ENCODE data around the gene TROAP. TPM values are rescaled to one million over a fixed set of nuclear protein-coding genes. Genes with fewer than 3 reads are reported as not detected.

The TROAP gene
- total RNA-seq, 4 donors from 2014 or later = 2.1 to 24.2 (median 6.7) TPM

- TF ChIP-seq POLR2A (IDR thresholded peaks at IDR 0.05) = no peak
- TF ChIP-seq, protein P1, sequence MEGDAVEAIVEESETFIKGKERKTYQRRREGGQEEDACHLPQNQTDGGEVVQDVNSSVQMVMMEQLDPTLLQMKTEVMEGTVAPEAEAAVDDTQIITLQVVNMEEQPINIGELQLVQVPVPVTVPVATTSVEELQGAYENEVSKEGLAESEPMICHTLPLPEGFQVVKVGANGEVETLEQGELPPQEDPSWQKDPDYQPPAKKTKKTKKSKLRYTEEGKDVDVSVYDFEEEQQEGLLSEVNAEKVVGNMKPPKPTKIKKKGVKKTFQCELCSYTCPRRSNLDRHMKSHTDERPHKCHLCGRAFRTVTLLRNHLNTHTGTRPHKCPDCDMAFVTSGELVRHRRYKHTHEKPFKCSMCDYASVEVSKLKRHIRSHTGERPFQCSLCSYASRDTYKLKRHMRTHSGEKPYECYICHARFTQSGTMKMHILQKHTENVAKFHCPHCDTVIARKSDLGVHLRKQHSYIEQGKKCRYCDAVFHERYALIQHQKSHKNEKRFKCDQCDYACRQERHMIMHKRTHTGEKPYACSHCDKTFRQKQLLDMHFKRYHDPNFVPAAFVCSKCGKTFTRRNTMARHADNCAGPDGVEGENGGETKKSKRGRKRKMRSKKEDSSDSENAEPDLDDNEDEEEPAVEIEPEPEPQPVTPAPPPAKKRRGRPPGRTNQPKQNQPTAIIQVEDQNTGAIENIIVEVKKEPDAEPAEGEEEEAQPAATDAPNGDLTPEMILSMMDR (IDR thresholded peaks at IDR 0.05) = no peak
- no peak overlapping the region for H3K4me3 ChIP-seq (ENCODE audit: low read depth, poor library complexity, severe bottlenecking)
- intact Hi-C loops (cut with DNase I; ENCODE audit: low total_unique reads) = no loop called here
- DNase-seq (ENCODE audit: low spot score in 2 of 2) = peak in 1 of 2 donors; percentile 69
- 94 to 98% methylated on average over 4 to 5 of the region's 5 CpGs for WGBS, 2 donors
These were observed 25.7 kb downstream of the TROAP start for GRCh38 chr12:49348781-49349180.

GRCh38 chr12:49349266-49349665 is 26.2 kb downstream of the TROAP start:
- TF ChIP-seq, protein P1 (IDR thresholded peaks at IDR 0.05) = no peak
- TF ChIP-seq POLR2A (IDR thresholded peaks at IDR 0.05) = no peak
- DNase-seq (ENCODE audit: low spot score in 2 of 2) = peak in 1 of 2 donors; percentile 70
- intact Hi-C loops (cut with DNase I; ENCODE audit: low total_unique reads) = no loop called here
- 91 to 93% methylated on average over 11 of the region's 11 CpGs for WGBS, 2 donors
- H3K4me3 ChIP-seq (ENCODE audit: low read depth, poor library complexity, severe bottlenecking) = no peak overlapping the region

DNA sequence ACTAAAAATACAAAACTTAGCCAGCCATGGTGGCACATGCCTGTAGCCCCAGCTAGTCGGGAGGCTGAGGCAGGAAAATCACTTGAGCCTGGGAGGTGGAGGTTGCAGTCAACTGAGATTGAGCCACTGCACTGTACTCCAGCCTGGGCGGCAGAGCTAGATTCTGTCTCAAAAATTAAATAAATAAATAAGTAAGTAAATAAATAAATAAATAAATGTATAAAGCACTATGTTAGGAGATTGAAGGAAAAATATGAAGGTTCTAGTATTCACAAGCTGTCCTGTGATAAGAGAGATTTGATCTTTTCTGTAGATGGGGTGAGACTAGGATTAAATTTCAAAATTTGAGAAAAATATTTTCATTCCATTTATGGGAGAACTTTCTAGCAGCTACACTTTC is 29.3 kb downstream of the TROAP start:
- no peak for DNase-seq (ENCODE audit: low spot score in 2 of 2)
- TF ChIP-seq POLR2A (IDR thresholded peaks at IDR 0.05) = no peak
- TF ChIP-seq, protein P1 (IDR thresholded peaks at IDR 0.05) = no peak
- intact Hi-C loops (cut with DNase I; ENCODE audit: low total_unique reads) = no loop called here
- WGBS, 2 donors = 68 to 87% methylated on average over 2 of the region's 2 CpGs
- no peak overlapping the region for H3K4me3 ChIP-seq (ENCODE audit: low read depth, poor library complexity, severe bottlenecking)

GRCh38 chr12:49355913-49356312 is 32.9 kb downstream of the TROAP start:
- no peak overlapping the region for H3K4me3 ChIP-seq (ENCODE audit: low read depth, poor library complexity, severe bottlenecking)
- WGBS, 2 donors = 90 to 93% methylated on average over 10 of the region's 10 CpGs
- no peak for DNase-seq (ENCODE audit: low spot score in 2 of 2)
- no peak for TF ChIP-seq POLR2A (IDR thresholded peaks at IDR 0.05)
- TF ChIP-seq, protein P1 (IDR thresholded peaks at IDR 0.05) = no peak
- intact Hi-C loops (cut with DNase I; ENCODE audit: low total_unique reads) = loop anchor here (5.0 kb wide), 1 partner anchor 156 kb away; no protein-coding TSS in a partner anchor

DNA sequence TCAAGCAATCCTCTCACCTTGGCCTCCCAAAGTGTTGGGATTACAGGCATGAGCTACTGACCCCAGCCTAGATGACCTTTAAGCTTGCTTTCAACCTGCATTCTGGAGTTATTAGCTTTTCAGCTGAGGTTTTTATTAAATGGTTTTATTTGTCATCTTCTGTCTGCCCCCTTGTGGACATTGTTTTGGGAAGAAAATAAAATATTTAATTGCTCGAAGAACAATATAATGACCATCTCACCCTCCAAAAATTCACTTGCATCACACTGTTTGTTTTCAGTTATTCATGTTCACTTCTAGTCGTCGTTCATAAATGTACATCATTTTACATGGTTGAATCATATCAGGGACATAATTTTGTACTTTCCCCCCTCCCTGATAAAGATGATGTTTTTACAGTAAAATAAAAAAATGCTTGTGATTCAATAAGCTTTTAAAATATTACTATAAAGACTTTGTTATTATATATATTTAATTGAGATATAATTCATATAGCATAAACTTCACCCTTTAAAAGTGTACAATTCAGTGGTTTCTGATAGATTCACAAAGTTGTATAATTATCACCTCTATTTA is 34.1 kb downstream of the TROAP start:
- DNase-seq (ENCODE audit: low spot score in 2 of 2) = no peak
- WGBS, 2 donors = 26 to 27% methylated on average over 3 of the region's 3 CpGs
- TF ChIP-seq, protein P1 (IDR thresholded peaks at IDR 0.05) = no peak
- TF ChIP-seq POLR2A (IDR thresholded peaks at IDR 0.05) = no peak

More for the DNA sequence above, 34.1 kb downstream of the TROAP start:
- intact Hi-C loops (cut with DNase I; ENCODE audit: low total_unique reads) = loop anchor here (5.0 kb wide), 1 partner anchor 155 kb away; no protein-coding TSS in a partner anchor
- H3K4me3 ChIP-seq (ENCODE audit: low read depth, poor library complexity, severe bottlenecking) = no peak overlapping the region

Data from lower leg skin (tissue), 4 donors.